ENCODE data around the gene ALCAM.

Gene ALCAM

GRCh38 chr3:105422645-105423044, 55.9 kb downstream of the ALCAM start:
- Mint-ChIP-seq H3K27me3 (ENCODE audit: low read depth) (no peaks in the 10 kb centered on the region), H3K27ac (no peak overlapping the region), H3K4me3 (no peak overlapping the region), H3K4me1 (no peaks in the 10 kb centered on the region), H3K36me3 (ENCODE audit: low read depth) (no peaks in the 10 kb centered on the region), H3K9me3 (no peaks in the 10 kb centered on the region)
- TF ChIP-seq CTCF (IDR thresholded peaks at IDR 0.05; ENCODE audit: unreplicated experiment in 3 of 3): no peak

GRCh38 chr3:105423397-105423796, 56.7 kb downstream of the ALCAM start:
- Mint-ChIP-seq H3K27ac (no peak overlapping the region), H3K27me3 (ENCODE audit: low read depth) (no peaks in the 10 kb centered on the region), H3K4me3 (no peak overlapping the region), H3K36me3 (ENCODE audit: low read depth) (no peaks in the 10 kb centered on the region), H3K4me1 (no peaks in the 10 kb centered on the region), H3K9me3 (no peaks in the 10 kb centered on the region)
- TF ChIP-seq CTCF (IDR thresholded peaks at IDR 0.05; ENCODE audit: unreplicated experiment in 3 of 3): no peak

GRCh38 chr3:105424412-105425152, 57.9 kb downstream of the ALCAM start:
- TF ChIP-seq CTCF (IDR thresholded peaks at IDR 0.05; ENCODE audit: unreplicated experiment in 3 of 3): no peak
- H3K36me3 Mint-ChIP-seq (ENCODE audit: low read depth): no peaks in the 10 kb centered on the region
- H3K4me1 Mint-ChIP-seq: no peaks in the 10 kb centered on the region
- H3K27ac Mint-ChIP-seq: no peak overlapping the region
- no peaks in the 10 kb centered on the region for H3K9me3 Mint-ChIP-seq
- H3K27me3 Mint-ChIP-seq (ENCODE audit: low read depth): no peaks in the 10 kb centered on the region
- H3K4me3 Mint-ChIP-seq: no peak overlapping the region

- H3K27me3 Mint-ChIP-seq (ENCODE audit: low read depth): no peaks in the 10 kb centered on the region
- H3K9me3 Mint-ChIP-seq: no peaks in the 10 kb centered on the region
- no peaks in the 10 kb centered on the region for H3K4me1 Mint-ChIP-seq
- no peak for TF ChIP-seq CTCF (IDR thresholded peaks at IDR 0.05; ENCODE audit: unreplicated experiment in 3 of 3)
- H3K27ac Mint-ChIP-seq: no peak overlapping the region
- H3K36me3 Mint-ChIP-seq (ENCODE audit: low read depth): no peaks in the 10 kb centered on the region
- no peak overlapping the region for H3K4me3 Mint-ChIP-seq
These were observed 58.4 kb downstream of the ALCAM start for GRCh38 chr3:105425153-105425502.

- no peak for TF ChIP-seq CTCF (IDR thresholded peaks at IDR 0.05; ENCODE audit: unreplicated experiment in 3 of 3)
- H3K27me3 Mint-ChIP-seq (ENCODE audit: low read depth): no peaks in the 10 kb centered on the region
- no peak overlapping the region for H3K27ac Mint-ChIP-seq
- no peak overlapping the region for H3K4me3 Mint-ChIP-seq
- H3K4me1 Mint-ChIP-seq: no peaks in the 10 kb centered on the region
- H3K36me3 Mint-ChIP-seq (ENCODE audit: low read depth): peaks cover under 1% of the 10 kb centered on the region
- H3K9me3 Mint-ChIP-seq: no peaks in the 10 kb centered on the region
These were observed 60.6 kb downstream of the ALCAM start for GRCh38 chr3:105427332-105427731.

GRCh38 chr3:105429034-105429762, 62.5 kb downstream of the ALCAM start:
- Mint-ChIP-seq H3K4me3 (no peak overlapping the region), H3K36me3 (ENCODE audit: low read depth) (peaks cover 4% of the 10 kb centered on the region), H3K27me3 (ENCODE audit: low read depth) (no peaks in the 10 kb centered on the region), H3K9me3 (no peaks in the 10 kb centered on the region), H3K27ac (no peak overlapping the region), H3K4me1 (no peaks in the 10 kb centered on the region)
- no peak for TF ChIP-seq CTCF (IDR thresholded peaks at IDR 0.05; ENCODE audit: unreplicated experiment in 3 of 3)
